ENCODE results near the gene ZNF275.

The ZNF275 gene

DNA sequence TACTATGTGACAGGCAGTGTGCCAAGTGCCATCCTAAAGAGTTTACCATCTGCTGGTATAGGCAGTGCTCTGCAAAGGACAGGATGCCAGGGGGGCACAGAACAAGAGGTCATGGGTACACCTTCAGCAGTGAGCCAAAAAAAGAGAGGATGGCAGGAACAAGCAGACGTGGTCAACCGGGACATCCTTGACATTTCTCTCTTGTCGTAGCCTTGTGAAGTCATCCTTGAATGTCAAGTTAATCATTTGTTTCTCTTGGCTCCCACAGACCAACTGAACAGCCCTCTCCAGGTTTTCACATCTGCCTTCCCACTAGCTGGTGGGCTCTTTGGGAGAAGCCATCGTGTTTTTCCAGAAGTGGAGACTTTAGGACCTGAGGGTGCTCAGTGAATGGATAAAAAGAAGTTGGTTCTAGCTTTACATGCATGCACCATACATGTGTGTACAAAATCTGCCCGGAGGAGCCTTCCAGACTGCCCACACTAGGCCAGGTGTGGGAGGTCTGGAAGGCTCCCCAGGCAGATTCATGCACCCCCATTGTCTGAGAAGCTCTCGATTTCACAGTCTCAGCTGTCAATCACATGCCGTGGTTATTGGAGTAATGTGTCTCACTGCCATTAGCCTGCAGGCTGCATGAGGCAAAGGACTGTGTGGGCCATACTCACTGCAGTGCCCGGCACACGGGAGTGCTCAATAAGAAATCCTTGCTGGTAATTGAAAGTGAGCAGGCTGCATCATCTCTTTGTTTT lies 28.8 kb upstream of the ZNF275 start:
- Histone ChIP-seq H3K9me3 (ENCODE audit: control insufficient read depth, low read length) (no peaks in the 10 kb centered on the region), H3K27me3 (ENCODE audit: control insufficient read depth, insufficient read depth, low read length, poor library complexity, severe bottlenecking) (no peaks in the 10 kb centered on the region), H3K4me1 (ENCODE audit: control insufficient read depth, insufficient read depth, low read length) (no peaks in the 10 kb centered on the region), H3K4me3 (ENCODE audit: insufficient read depth, low read depth, low read length) (no peak overlapping the region), H3K36me3 (ENCODE audit: control insufficient read depth, insufficient read depth, low read length) (no peaks in the 10 kb centered on the region), H3K27ac (ENCODE audit: insufficient read depth, low read depth, low read length, poor library complexity, severe bottlenecking) (no peak overlapping the region)
- 92 to 95% methylated on average over 9 of the region's 9 CpGs for WGBS, 2 experiments

DNA sequence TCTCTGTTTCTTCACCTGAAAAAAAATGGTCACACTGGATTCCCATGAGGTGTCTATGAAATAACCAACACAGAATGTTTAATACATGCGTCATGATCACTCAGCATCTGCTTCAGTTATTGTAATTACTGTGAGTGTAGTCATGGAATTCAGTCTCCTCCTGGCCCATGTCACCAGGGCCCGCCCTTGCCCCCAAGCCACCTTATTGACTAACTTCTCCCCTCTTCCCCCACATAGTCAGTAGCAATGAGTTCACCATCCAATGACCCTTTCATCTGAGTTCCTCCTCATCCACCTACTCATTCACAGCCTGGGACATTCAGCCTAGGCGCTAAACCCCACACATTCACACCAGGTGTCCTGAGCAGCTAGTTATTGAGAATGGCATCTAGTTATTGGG lies 28.0 kb upstream of the ZNF275 start:
- 84 to 96% methylated on average over 2 to 3 of the region's 3 CpGs for WGBS, 2 experiments
- Histone ChIP-seq H3K36me3 (ENCODE audit: control insufficient read depth, insufficient read depth, low read length) (no peaks in the 10 kb centered on the region), H3K27me3 (ENCODE audit: control insufficient read depth, insufficient read depth, low read length, poor library complexity, severe bottlenecking) (no peaks in the 10 kb centered on the region)

DNA sequence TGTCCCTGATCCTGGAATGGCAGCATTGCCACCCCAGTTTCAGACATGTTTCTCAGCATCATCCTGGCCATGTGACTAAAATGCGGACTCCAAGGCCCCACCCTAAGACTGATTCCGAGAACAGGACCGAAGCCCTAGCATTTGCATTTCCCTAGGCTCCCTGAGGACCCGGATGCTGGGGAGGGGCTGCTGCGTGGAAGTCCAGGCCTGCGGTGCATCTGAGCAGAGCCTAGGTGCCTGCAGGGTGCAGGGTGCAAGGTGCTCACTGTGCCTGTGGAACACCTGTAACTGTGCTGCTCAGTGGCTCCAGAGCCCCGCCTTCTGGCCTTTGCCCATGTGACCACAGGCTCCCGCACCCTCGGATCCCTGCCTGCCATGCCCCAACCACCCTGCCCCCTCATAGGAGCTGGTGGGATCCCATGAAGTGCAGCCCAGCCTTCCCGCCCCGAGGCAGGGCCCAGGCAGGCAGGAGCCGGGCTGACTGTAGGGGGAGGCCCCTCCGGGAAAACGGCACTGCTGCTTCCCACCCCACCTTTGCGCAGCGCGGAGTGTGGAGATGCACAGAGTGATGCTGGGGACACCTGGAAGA lies 27.3 kb upstream of the ZNF275 start:
- H3K27me3 ChIP-seq (ENCODE audit: control insufficient read depth, insufficient read depth, low read length, poor library complexity, severe bottlenecking), result no peaks in the 10 kb centered on the region
- no peaks in the 10 kb centered on the region for H3K9me3 ChIP-seq (ENCODE audit: control insufficient read depth, low read length)
- no peaks in the 10 kb centered on the region for H3K4me1 ChIP-seq (ENCODE audit: control insufficient read depth, insufficient read depth, low read length)
- H3K36me3 ChIP-seq (ENCODE audit: control insufficient read depth, insufficient read depth, low read length), result no peaks in the 10 kb centered on the region
- no peak overlapping the region for H3K4me3 ChIP-seq (ENCODE audit: insufficient read depth, low read depth, low read length)
- WGBS, 2 experiments, result 89 to 92% methylated on average over 17 of the region's 17 CpGs
- H3K27ac ChIP-seq (ENCODE audit: insufficient read depth, low read depth, low read length, poor library complexity, severe bottlenecking), result no peak overlapping the region

More for the DNA sequence above, 28.0 kb upstream of the ZNF275 start:
- Histone ChIP-seq H3K9me3 (ENCODE audit: control insufficient read depth, low read length) (no peaks in the 10 kb centered on the region), H3K4me1 (ENCODE audit: control insufficient read depth, insufficient read depth, low read length) (no peaks in the 10 kb centered on the region), H3K27ac (ENCODE audit: insufficient read depth, low read depth, low read length, poor library complexity, severe bottlenecking) (no peak overlapping the region), H3K4me3 (ENCODE audit: insufficient read depth, low read depth, low read length) (no peak overlapping the region)

DNA sequence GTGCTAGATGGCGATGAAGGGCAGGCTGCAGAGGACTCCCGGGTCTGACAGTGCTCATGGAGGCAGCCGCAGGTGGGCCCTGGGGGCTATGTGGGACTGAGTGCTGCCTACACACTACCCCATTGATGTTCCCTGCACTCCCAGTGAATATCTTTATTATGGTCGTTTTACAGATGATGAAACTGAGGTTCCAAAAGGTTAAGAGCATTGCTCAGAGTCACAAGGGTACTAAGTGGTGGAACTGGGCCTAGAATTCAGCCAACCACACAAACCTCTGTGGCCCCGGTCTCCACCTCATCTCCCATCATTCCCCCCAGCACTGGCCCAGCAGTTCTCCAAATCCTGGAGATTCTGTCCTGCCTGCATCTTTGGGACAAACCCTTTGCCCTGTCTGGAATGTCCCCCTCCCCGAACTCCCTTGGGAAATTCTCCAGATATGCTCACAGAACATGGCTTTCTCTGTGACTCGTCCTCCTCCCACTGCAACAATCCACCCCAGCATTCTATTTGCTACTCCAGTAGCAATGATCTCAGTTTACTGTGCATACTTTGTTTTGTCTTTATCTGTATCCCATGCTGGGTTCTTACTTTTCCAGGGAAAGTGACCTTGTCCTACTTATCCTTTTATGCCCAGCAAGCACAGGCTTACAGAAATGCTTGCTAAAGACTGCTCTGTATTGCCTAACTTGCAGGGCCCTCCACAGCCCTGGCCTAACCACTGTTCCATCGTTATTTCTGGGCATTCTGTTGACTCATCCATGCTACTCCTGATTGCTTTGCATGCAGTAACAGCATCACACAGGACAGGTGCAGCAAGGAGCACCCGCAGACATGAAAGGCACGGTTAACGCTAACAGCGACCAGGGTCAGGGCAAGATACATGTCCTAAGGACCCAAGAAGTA lies 26.4 kb upstream of the ZNF275 start:
- H3K9me3 ChIP-seq (ENCODE audit: control insufficient read depth, low read length), result no peaks in the 10 kb centered on the region
- H3K27me3 ChIP-seq (ENCODE audit: control insufficient read depth, insufficient read depth, low read length, poor library complexity, severe bottlenecking), result no peaks in the 10 kb centered on the region
- no peaks in the 10 kb centered on the region for H3K36me3 ChIP-seq (ENCODE audit: control insufficient read depth, insufficient read depth, low read length)
- no peaks in the 10 kb centered on the region for H3K4me1 ChIP-seq (ENCODE audit: control insufficient read depth, insufficient read depth, low read length)
- no peak overlapping the region for H3K4me3 ChIP-seq (ENCODE audit: insufficient read depth, low read depth, low read length)
- 89% methylated on average over 9 to 12 of the region's 12 CpGs for WGBS, 2 experiments
- H3K27ac ChIP-seq (ENCODE audit: insufficient read depth, low read depth, low read length, poor library complexity, severe bottlenecking), result no peak overlapping the region

DNA sequence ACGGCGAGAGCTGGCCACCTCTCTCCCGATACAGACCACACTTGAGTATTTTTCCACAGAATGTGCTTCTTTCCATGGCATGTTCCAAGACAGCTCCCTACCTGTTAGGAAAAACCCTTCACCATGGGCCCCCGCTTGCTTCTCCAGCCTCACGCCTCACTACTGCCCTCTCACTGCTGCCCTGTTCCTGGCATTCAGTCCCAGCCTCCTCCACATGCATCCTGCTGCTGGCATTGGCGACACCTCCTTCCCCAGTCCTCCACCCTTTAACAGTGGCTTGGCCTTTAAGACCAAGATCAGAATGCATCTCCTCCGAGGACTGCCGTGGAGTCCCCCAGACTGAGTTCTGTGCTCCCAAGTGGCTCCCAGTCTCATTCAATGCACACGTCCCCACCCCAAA lies 23.1 kb upstream of the ZNF275 start:
- Histone ChIP-seq H3K27me3 (ENCODE audit: control insufficient read depth, insufficient read depth, low read length, poor library complexity, severe bottlenecking) (no peaks in the 10 kb centered on the region), H3K27ac (ENCODE audit: insufficient read depth, low read depth, low read length, poor library complexity, severe bottlenecking) (no peak overlapping the region), H3K4me1 (ENCODE audit: control insufficient read depth, insufficient read depth, low read length) (no peaks in the 10 kb centered on the region), H3K4me3 (ENCODE audit: insufficient read depth, low read depth, low read length) (no peak overlapping the region), H3K36me3 (ENCODE audit: control insufficient read depth, insufficient read depth, low read length) (no peaks in the 10 kb centered on the region), H3K9me3 (ENCODE audit: control insufficient read depth, low read length) (no peaks in the 10 kb centered on the region)
- 85 to 91% methylated on average over 9 of the region's 9 CpGs for WGBS, 2 experiments

DNA sequence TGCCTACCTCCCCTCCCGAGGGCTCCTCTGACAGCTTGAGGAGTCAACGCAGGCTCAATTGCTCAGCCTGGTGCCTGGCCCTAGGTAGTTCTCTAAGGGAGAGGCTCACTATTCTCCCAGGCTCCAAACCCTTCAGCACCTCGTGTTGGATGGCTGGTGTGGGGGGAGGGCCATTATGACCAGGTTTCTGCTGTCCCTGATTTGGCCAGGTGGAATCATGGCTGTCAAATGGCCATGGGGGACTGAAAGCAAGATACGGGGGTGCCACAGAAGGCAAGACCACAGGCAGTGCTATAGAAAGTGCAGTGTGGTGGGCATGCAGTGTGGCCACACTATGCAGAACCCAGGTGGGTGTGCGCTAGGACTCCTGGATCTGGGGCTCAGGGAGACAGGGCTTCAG lies 21.9 kb upstream of the ZNF275 start:
- Histone ChIP-seq H3K27me3 (ENCODE audit: control insufficient read depth, insufficient read depth, low read length, poor library complexity, severe bottlenecking) (no peaks in the 10 kb centered on the region), H3K9me3 (ENCODE audit: control insufficient read depth, low read length) (no peaks in the 10 kb centered on the region), H3K36me3 (ENCODE audit: control insufficient read depth, insufficient read depth, low read length) (no peaks in the 10 kb centered on the region), H3K4me1 (ENCODE audit: control insufficient read depth, insufficient read depth, low read length) (no peaks in the 10 kb centered on the region), H3K27ac (ENCODE audit: insufficient read depth, low read depth, low read length, poor library complexity, severe bottlenecking) (no peak overlapping the region), H3K4me3 (ENCODE audit: insufficient read depth, low read depth, low read length) (no peak overlapping the region)
- 83 to 91% methylated on average over 5 of the region's 5 CpGs for WGBS, 2 experiments

DNA sequence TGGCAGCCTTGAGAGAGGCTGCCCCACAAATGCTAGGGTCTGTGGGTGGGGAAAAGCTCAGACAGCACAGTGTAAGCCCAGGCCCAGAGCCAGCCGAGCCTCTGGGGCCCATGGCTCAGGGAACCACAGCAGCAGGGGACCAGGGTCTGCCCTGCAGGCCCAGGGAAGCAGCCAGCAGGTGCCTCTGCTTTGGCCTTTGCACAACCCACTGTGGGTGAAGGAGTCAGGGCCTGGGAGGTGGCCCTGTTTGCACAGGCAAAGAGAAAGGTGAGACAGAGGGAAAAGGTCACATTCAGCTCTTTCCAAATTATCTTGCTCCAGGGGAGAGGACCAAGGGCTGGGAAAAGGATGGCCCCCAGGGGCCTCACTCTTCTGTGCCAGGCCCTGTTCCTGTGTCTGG lies 21.1 kb upstream of the ZNF275 start:
- H3K4me3 ChIP-seq (ENCODE audit: insufficient read depth, low read depth, low read length), result no peak overlapping the region
- no peaks in the 10 kb centered on the region for H3K36me3 ChIP-seq (ENCODE audit: control insufficient read depth, insufficient read depth, low read length)
- 89% methylated on average over 1 of the region's 1 CpG for WGBS, 2 experiments
- no peaks in the 10 kb centered on the region for H3K9me3 ChIP-seq (ENCODE audit: control insufficient read depth, low read length)
- H3K4me1 ChIP-seq (ENCODE audit: control insufficient read depth, insufficient read depth, low read length), result no peaks in the 10 kb centered on the region
- no peaks in the 10 kb centered on the region for H3K27me3 ChIP-seq (ENCODE audit: control insufficient read depth, insufficient read depth, low read length, poor library complexity, severe bottlenecking)
- H3K27ac ChIP-seq (ENCODE audit: insufficient read depth, low read depth, low read length, poor library complexity, severe bottlenecking), result no peak overlapping the region

DNA sequence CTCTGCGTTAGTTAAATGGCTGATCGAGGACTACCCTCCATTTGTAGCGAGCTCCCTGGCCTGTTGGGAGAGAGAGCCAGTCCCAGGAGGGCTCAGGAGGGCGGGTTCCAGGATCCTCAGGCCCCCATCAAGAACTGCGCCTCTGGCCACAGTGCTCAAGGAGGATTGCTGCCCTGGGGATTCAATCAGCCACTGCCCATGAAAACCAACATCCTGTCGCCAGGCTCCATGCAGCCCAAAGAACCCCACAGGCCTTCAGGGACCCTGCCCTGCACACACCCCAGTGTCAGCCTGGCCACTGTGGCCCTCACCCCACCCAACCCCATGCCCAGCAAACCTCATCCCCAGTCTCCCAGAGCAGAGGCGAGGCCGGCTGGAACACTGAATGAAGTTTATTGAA lies 16.6 kb upstream of the ZNF275 start:
- H3K4me3 ChIP-seq (ENCODE audit: insufficient read depth, low read depth, low read length), result no peak overlapping the region
- peaks cover 4% of the 10 kb centered on the region for H3K27me3 ChIP-seq (ENCODE audit: control insufficient read depth, insufficient read depth, low read length, poor library complexity, severe bottlenecking)
- no peaks in the 10 kb centered on the region for H3K36me3 ChIP-seq (ENCODE audit: control insufficient read depth, insufficient read depth, low read length)
- H3K4me1 ChIP-seq (ENCODE audit: control insufficient read depth, insufficient read depth, low read length), result no peaks in the 10 kb centered on the region
- no peaks in the 10 kb centered on the region for H3K9me3 ChIP-seq (ENCODE audit: control insufficient read depth, low read length)
- no peak overlapping the region for H3K27ac ChIP-seq (ENCODE audit: insufficient read depth, low read depth, low read length, poor library complexity, severe bottlenecking)
- WGBS, 2 experiments, result 92 to 94% methylated on average over 8 of the region's 8 CpGs

DNA sequence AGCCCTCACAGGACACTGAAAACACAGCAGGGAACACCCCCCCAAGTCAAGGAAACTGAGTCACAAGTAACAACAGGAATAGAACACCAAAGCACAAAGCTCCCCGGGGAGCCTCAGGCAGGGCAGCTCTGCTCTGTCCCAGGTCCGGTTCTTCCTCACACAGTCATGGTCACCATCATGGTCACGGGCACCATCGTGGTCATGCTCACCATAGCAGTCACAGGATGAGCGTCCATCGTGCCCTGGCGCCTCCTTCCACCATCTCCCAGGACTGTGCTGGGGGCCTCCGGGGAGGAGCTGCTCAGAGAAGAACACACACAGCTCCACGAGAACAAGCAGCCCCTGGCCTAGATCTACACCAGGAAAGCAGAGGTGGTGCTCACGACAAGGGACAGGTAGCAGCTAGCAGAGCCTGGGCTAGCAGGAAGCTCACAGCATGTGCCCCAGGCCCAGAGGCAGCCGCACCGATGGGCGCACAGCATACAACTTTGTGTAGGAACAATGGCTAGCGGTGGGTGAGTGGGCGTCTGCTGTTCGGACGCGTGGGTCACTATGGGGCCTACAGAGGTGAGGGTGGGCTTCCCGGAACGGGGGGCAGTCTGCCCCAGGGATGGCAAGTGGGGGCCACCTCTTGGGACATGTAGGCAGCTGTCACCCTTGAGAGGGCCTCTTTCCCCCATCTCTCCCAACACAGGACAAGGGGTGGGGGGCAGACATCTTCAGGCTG lies 15.8 kb upstream of the ZNF275 start:
- H3K27ac ChIP-seq (ENCODE audit: insufficient read depth, low read depth, low read length, poor library complexity, severe bottlenecking), result no peak overlapping the region
- no peak overlapping the region for H3K4me3 ChIP-seq (ENCODE audit: insufficient read depth, low read depth, low read length)
- H3K4me1 ChIP-seq (ENCODE audit: control insufficient read depth, insufficient read depth, low read length), result no peaks in the 10 kb centered on the region
- 91 to 95% methylated on average over 20 of the region's 20 CpGs for WGBS, 2 experiments
- H3K36me3 ChIP-seq (ENCODE audit: control insufficient read depth, insufficient read depth, low read length), result no peaks in the 10 kb centered on the region
- H3K9me3 ChIP-seq (ENCODE audit: control insufficient read depth, low read length), result no peaks in the 10 kb centered on the region
- H3K27me3 ChIP-seq (ENCODE audit: control insufficient read depth, insufficient read depth, low read length, poor library complexity, severe bottlenecking), result peaks cover 4% of the 10 kb centered on the region

All from ectodermal cell (in vitro differentiated cells).